ENCODE measurements around the gene JAG1. TPM values are rescaled to one million over a fixed set of nuclear protein-coding genes. Genes with fewer than 3 reads are reported as not detected.
A peak's percentile ranks its signal among the peaks of the same experiment; 100 is the strongest.

The JAG1 gene
- total and polyA plus RNA-seq, 2 donors (not counting 3 experiments of a cell fraction or from before 2014, with no cell fraction given) = 19.7 to 37.0 TPM

DNA sequence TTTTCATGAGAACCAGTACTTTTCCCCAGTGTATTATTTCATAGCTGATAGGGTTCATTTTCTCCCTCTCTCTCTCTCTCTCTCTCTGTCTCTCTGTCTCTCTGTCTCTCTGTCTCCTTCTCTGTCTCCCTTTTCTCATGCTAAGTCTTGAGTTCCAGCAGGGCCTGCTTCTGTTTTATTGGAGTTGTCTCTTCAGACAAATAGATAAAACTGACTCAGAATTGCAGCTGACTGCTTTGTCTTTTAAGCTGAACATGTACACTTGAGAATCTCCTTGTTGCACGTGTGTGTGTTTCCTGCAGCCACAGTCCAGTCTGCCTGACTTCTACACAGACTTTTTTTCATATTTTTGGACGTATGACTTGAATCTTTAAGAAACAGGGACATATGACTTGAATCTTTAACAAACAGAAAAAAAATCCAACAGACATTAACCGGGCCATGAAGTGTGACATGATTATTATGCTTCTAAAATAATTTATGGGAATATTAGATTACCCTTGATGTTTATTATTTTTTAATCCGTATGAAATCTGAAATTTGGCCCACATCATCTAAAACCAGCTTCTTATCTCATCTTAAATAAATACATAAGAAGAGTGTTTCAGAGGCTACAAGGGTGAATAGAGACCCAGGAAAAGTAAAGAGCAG, 71.5 kb downstream of the JAG1 start:
- TF ChIP-seq JUN (IDR thresholded peaks at IDR 0.05; ENCODE audit: borderline replicate concordance, insufficient read depth, insufficient read length, low read depth) (no peak), EZH2 (IDR thresholded peaks at IDR 0.05; ENCODE audit: borderline replicate concordance, low read depth, low read length, severe bottlenecking) (no peak), FOS (IDR thresholded peaks at IDR 0.05; ENCODE audit: borderline replicate concordance, insufficient read depth, low read length) (no peak), POLR2AphosphoS5 (IDR thresholded peaks at IDR 0.05; ENCODE audit: insufficient read depth, low read depth, low read length) (no peak), POLR2A (IDR thresholded peaks at IDR 0.05; ENCODE audit: low read depth, low read length) (no peak), CTCF (IDR thresholded peaks at IDR 0.05; ENCODE audit: extremely low read depth in 1 of 2, insufficient read depth in 1 of 2, low read depth in 1 of 2, low read length in 2 of 2) (no peak), GATA2 (IDR thresholded peaks at IDR 0.05; ENCODE audit: insufficient read depth, insufficient read length, low read depth, low read length) (no peak), MYC (IDR thresholded peaks at IDR 0.05; ENCODE audit: low read depth, low read length) (no peak)
- TF ChIP-seq, protein P1, sequence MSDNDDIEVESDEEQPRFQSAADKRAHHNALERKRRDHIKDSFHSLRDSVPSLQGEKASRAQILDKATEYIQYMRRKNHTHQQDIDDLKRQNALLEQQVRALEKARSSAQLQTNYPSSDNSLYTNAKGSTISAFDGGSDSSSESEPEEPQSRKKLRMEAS (IDR thresholded peaks at IDR 0.05; ENCODE audit: insufficient read depth, insufficient read length) = no peak
- Histone ChIP-seq H3K9me1 (replicated peaks; ENCODE audit: control insufficient read depth, extremely low read depth, insufficient read depth, low read length) (no peaks in the 10 kb centered on the region), H3K9ac (replicated peaks; ENCODE audit: extremely low read depth, insufficient read depth, low read length) (no peak overlapping the region), H3K27ac (ENCODE audit: insufficient read depth, low read depth, low read length) (no peak overlapping the region), H3K4me1 (ENCODE audit: control insufficient read depth, extremely low read depth, insufficient read depth, low read length) (peaks cover 30% of the 10 kb centered on the region), H3K36me3 (ENCODE audit: control insufficient read depth in 2 of 2, extremely low read depth in 1 of 2, insufficient read depth in 2 of 2, low read length in 2 of 2) (no peaks in the 10 kb centered on the region), H4K20me1 (replicated peaks; ENCODE audit: control insufficient read depth, extremely low read depth, insufficient read depth, low read length) (no peaks in the 10 kb centered on the region), H3K79me2 (ENCODE audit: control insufficient read depth, insufficient read depth, low read length) (no peaks in the 10 kb centered on the region), H2AFZ (ENCODE audit: low read depth, low read length) (no peak overlapping the region), H3K27me3 (ENCODE audit: control insufficient read depth in 2 of 2, insufficient read depth in 2 of 2, low read length in 2 of 2) (no peaks in the 10 kb centered on the region), H3K4me2 (ENCODE audit: insufficient read depth, low read length) (no peak overlapping the region), H3K9me3 (replicated peaks; ENCODE audit: control insufficient read depth, insufficient read depth, low read length) (no peaks in the 10 kb centered on the region), H3K4me3 (replicated peaks in 1 of 3; ENCODE audit: insufficient read depth in 1 of 3, low read depth in 1 of 3, low read length in 3 of 3) (no peak overlapping the region)
- FAIRE-seq (peak; percentile 21), DNase-seq (ENCODE audit: low read depth, low spot score) (no peak)
- BruUV-seq (replicated peaks) = no TSS peak
- ChIA-PET POLR2A (no interaction called here), CTCF (interaction anchor here (1.8 kb wide), 1 partner anchor 12 kb away, joined by 5 read pairs; no protein-coding TSS in a partner anchor)
- dilution Hi-C loops (cut with MboI; ENCODE audit: extremely low pct_ligation_motif_present, low sequenced_read_pairs) (no loop called here), intact Hi-C loops (cut with micrococcal nuclease) (no loop called here)

All from endothelial cell of umbilical vein (primary cell).